H1 (cell line): ENCODE data around the gene VIPR2. TPM values are rescaled to one million over a fixed set of nuclear protein-coding genes. Genes with fewer than 3 reads are reported as not detected.

Experiments
- CHD2 ChIP-seq: IDR thresholded peaks from 2 replicates; pipeline ENCODE4 v1.6.1; 2012; ENCODE audit warnings: low read length, improper control_type of control experiment
- HDAC6 ChIP-seq: IDR thresholded peaks from one replicate; pipeline ENCODE4 v1.7.1; 2012; ENCODE audit warnings: low read depth, mild to moderate bottlenecking, inconsistent platforms, low read length, moderate library complexity
- PHF8 ChIP-seq: fragments of 200-600 bp; sonication (generic); conservative IDR thresholded peaks from 2 replicates; pipeline ENCODE4 v1.7.1; 2012; ENCODE audit warnings: low read depth, mild to moderate bottlenecking, inconsistent platforms, low read length, moderate library complexity
- RAD21 ChIP-seq, 2 experiments: IDR thresholded peaks in 1 of 2; conservative IDR thresholded peaks in 1 of 2; 2 replicates each; pipeline ENCODE4 v1.6.1; 2011; ENCODE audit warnings: low read depth in 2 of 2, low read length in 2 of 2, improper control_type of control experiment in 1 of 2, inconsistent platforms in 1 of 2, mild to moderate bottlenecking in 1 of 2, moderate library complexity in 1 of 2
- SP1 ChIP-seq: IDR thresholded peaks from 2 replicates; pipeline ENCODE4 v1.6.1; 2011; ENCODE audit warnings: low read depth, low read length
- SUZ12 ChIP-seq: fragments of 200-600 bp; sonication (generic); IDR thresholded peaks from 2 replicates; pipeline ENCODE4 v1.6.1; 2012; ENCODE audit warnings: mild to moderate bottlenecking, inconsistent platforms, low read length, moderate library complexity, mixed read lengths
- YY1 ChIP-seq: IDR thresholded peaks from 2 replicates; pipeline ENCODE4 v1.6.1; 2011; ENCODE audit warnings: low read depth, mild to moderate bottlenecking, low read length
- polyA plus RNA-seq, 7 experiments: library from polyadenylated mRNA; depleted of rRNA in 3 of 7; stranded (reverse) in 5 of 7; unstranded in 2 of 7; fragments of >200 nt in 5 of 7; fragments of 200-250 nt in 2 of 7; gene quantifications; 1 replicate in 5 of 7; 2 replicates in 1 of 7; 4 replicates in 1 of 7; pipeline versions ENCODE4 v1.2.1 to v1.2.3, GENCODE V29; 2011 to 2013; ENCODE audit warnings: missing spikeins in 2 of 7, mixed read lengths in 2 of 7
- total RNA-seq: library from RNA; stranded (reverse); fragmentation: NEBNext Ultra II Directional; extraction: Animal tissue kit (Norgen Biotek cat#: 25700); gene quantifications from 2 replicates; pipeline ENCODE4 v1.2.1, GENCODE V29; 2021
- TF ChIP-seq, protein P1 (sequence below): fragments of 300-600 bp; sonication (generic); IDR thresholded peaks from 2 replicates; pipeline ENCODE4 v1.7.1; 2012; ENCODE audit warnings: low read length, moderate library complexity, mild to moderate bottlenecking, inconsistent platforms; ENCODE audit not compliant: insufficient replicate concordance
- TF ChIP-seq, protein P2 (sequence below): IDR thresholded peaks from 2 replicates; pipeline ENCODE4 v1.6.1; 2011; ENCODE audit warnings: low read depth, mild to moderate bottlenecking, low read length; ENCODE audit not compliant: insufficient read depth
- TF ChIP-seq, protein P3 (sequence below): IDR thresholded peaks from 2 replicates; pipeline ENCODE4 v1.6.1; 2011; ENCODE audit warnings: low read length, improper control_type of control experiment

The VIPR2 gene
- total and polyA plus RNA-seq, 2 of the 8 experiments (the other 6 are each of a cell fraction or from before 2014, with no cell fraction given) = 2.4 to 6.3 TPM

DNA sequence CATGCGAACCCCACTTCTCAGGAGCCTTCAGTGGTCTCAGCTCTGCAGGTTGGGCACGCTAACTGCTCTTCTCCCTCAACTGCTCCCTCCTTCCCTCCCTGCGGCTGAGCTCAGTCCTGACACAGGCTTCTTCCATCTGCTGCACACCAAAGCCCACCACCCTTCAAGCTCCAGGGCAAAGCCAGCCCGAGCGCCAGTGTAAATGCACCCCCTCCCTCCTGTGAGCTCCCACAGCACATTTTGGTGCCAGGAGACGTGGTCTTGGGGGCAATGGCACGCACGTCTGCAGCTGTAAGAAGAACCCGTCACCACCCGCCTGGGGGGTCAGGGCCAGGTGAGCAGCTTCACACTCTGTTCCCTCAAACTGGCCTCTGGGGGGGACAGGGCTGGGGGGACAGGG, 15.9 kb downstream of the VIPR2 start (continued):
- TF ChIP-seq, protein P1, sequence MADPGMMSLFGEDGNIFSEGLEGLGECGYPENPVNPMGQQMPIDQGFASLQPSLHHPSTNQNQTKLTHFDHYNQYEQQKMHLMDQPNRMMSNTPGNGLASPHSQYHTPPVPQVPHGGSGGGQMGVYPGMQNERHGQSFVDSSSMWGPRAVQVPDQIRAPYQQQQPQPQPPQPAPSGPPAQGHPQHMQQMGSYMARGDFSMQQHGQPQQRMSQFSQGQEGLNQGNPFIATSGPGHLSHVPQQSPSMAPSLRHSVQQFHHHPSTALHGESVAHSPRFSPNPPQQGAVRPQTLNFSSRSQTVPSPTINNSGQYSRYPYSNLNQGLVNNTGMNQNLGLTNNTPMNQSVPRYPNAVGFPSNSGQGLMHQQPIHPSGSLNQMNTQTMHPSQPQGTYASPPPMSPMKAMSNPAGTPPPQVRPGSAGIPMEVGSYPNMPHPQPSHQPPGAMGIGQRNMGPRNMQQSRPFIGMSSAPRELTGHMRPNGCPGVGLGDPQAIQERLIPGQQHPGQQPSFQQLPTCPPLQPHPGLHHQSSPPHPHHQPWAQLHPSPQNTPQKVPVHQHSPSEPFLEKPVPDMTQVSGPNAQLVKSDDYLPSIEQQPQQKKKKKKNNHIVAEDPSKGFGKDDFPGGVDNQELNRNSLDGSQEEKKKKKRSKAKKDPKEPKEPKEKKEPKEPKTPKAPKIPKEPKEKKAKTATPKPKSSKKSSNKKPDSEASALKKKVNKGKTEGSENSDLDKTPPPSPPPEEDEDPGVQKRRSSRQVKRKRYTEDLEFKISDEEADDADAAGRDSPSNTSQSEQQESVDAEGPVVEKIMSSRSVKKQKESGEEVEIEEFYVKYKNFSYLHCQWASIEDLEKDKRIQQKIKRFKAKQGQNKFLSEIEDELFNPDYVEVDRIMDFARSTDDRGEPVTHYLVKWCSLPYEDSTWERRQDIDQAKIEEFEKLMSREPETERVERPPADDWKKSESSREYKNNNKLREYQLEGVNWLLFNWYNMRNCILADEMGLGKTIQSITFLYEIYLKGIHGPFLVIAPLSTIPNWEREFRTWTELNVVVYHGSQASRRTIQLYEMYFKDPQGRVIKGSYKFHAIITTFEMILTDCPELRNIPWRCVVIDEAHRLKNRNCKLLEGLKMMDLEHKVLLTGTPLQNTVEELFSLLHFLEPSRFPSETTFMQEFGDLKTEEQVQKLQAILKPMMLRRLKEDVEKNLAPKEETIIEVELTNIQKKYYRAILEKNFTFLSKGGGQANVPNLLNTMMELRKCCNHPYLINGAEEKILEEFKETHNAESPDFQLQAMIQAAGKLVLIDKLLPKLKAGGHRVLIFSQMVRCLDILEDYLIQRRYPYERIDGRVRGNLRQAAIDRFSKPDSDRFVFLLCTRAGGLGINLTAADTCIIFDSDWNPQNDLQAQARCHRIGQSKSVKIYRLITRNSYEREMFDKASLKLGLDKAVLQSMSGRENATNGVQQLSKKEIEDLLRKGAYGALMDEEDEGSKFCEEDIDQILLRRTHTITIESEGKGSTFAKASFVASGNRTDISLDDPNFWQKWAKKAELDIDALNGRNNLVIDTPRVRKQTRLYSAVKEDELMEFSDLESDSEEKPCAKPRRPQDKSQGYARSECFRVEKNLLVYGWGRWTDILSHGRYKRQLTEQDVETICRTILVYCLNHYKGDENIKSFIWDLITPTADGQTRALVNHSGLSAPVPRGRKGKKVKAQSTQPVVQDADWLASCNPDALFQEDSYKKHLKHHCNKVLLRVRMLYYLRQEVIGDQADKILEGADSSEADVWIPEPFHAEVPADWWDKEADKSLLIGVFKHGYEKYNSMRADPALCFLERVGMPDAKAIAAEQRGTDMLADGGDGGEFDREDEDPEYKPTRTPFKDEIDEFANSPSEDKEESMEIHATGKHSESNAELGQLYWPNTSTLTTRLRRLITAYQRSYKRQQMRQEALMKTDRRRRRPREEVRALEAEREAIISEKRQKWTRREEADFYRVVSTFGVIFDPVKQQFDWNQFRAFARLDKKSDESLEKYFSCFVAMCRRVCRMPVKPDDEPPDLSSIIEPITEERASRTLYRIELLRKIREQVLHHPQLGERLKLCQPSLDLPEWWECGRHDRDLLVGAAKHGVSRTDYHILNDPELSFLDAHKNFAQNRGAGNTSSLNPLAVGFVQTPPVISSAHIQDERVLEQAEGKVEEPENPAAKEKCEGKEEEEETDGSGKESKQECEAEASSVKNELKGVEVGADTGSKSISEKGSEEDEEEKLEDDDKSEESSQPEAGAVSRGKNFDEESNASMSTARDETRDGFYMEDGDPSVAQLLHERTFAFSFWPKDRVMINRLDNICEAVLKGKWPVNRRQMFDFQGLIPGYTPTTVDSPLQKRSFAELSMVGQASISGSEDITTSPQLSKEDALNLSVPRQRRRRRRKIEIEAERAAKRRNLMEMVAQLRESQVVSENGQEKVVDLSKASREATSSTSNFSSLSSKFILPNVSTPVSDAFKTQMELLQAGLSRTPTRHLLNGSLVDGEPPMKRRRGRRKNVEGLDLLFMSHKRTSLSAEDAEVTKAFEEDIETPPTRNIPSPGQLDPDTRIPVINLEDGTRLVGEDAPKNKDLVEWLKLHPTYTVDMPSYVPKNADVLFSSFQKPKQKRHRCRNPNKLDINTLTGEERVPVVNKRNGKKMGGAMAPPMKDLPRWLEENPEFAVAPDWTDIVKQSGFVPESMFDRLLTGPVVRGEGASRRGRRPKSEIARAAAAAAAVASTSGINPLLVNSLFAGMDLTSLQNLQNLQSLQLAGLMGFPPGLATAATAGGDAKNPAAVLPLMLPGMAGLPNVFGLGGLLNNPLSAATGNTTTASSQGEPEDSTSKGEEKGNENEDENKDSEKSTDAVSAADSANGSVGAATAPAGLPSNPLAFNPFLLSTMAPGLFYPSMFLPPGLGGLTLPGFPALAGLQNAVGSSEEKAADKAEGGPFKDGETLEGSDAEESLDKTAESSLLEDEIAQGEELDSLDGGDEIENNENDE = no peak
- TF ChIP-seq, protein P2, sequence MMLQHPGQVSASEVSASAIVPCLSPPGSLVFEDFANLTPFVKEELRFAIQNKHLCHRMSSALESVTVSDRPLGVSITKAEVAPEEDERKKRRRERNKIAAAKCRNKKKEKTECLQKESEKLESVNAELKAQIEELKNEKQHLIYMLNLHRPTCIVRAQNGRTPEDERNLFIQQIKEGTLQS = no peak
- TF ChIP-seq RAD21 (IDR thresholded peaks at IDR 0.05 in 1 of 2, conservative IDR thresholded peaks at IDR 0.05 in 1 of 2; ENCODE audit: low read depth in 2 of 2, low read length in 2 of 2) = no peak
- no peak for TF ChIP-seq CHD2
- no peak for TF ChIP-seq SP1
- TF ChIP-seq YY1 = no peak
- TF ChIP-seq SUZ12 = no peak
- TF ChIP-seq HDAC6 = no peak
- TF ChIP-seq, protein P3, sequence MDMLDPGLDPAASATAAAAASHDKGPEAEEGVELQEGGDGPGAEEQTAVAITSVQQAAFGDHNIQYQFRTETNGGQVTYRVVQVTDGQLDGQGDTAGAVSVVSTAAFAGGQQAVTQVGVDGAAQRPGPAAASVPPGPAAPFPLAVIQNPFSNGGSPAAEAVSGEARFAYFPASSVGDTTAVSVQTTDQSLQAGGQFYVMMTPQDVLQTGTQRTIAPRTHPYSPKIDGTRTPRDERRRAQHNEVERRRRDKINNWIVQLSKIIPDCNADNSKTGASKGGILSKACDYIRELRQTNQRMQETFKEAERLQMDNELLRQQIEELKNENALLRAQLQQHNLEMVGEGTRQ = no peak
- no peak for TF ChIP-seq PHF8
